Measurements from ENCODE around the gene MYBL2. TPM values are rescaled to one million over a fixed set of nuclear protein-coding genes. Genes with fewer than 3 reads are reported as not detected.

MYBL2 gene
- total and polyA plus RNA-seq, 2 donors (not counting 1 experiment from before 2014, with no cell fraction given): 2.7 to 35.8 TPM

DNA sequence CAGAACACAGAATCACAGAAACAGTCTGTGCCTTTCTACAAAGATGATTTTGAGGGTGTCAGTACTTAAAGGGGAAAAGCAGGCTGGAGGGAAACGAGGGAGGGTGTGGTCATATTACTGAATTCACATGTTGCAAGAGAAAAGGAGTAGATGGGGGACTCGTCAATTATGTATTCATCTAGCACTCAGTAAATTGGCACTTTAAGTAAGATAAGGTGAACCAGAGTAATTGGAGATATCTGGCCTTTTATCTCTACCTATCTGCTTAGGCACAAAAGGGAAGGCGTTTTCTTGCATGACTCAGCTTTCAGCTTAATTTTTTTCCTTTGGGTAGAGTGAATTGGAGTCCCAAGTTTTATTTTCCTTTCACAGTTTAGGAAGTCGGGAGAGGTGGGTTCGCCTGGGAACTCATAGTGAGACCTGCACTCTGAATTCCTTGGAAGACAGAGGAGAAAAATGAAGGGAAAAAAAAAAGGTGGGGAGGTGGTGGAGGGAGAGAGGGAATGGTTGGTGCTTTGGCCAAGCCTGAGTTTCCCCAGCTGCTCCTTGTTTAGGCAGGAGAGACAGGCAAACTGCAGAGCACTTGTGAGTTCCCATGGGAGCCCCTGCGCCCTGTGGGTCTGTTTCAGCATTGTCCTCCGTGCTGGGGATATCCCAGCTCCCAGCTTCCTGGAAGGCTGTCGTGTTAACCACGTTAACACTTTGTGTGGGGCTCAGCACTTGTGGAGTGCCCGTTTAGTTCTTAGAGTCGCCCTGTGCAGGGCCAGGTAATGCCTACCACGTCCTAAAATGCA, 79.6 kb downstream of the MYBL2 start:
- peaks cover 23 to 25% of the 10 kb centered on the region in 2 donors for H3K4me1 ChIP-seq (ENCODE audit: control insufficient read depth in 2 of 2, insufficient read depth in 2 of 2, low read length in 2 of 2)
- DNase-seq (no peak), ATAC-seq (ENCODE audit: low read depth) (no peak)
- H4K20me1 ChIP-seq (ENCODE audit: control insufficient read depth, insufficient read depth, low read length, poor library complexity, severe bottlenecking): no peaks in the 10 kb centered on the region
- Mint-ChIP-seq H3K4me1 (peaks cover 25% of the 10 kb centered on the region), H3K4me3 (no peak overlapping the region), H3K9me3 (ENCODE audit: insufficient read depth) (no peaks in the 10 kb centered on the region), H3K27ac (peak overlapping the region; percentile 64), H3K27me3 (no peaks in the 10 kb centered on the region)
- H3K9ac ChIP-seq (ENCODE audit: low read length): no peak overlapping the region
- POLR2A ChIA-PET: no interaction called here
- CTCF ChIA-PET: no interaction called here
- no peaks in the 10 kb centered on the region for H3K9me3 ChIP-seq (ENCODE audit: control extremely low read depth in 1 of 3, control insufficient read depth in 2 of 3, insufficient read depth in 1 of 3, low read length in 2 of 3)
- no peaks in the 10 kb centered on the region for H3K27me3 ChIP-seq (replicated peaks in 1 of 4; ENCODE audit: control extremely low read depth in 1 of 4, control insufficient read depth in 3 of 4, insufficient read depth in 4 of 4, low read length in 3 of 4)
- no peaks in the 10 kb centered on the region for H3K36me3 ChIP-seq (replicated peaks in 1 of 2; ENCODE audit: control extremely low read depth in 1 of 2, control insufficient read depth in 1 of 2, extremely low read depth in 1 of 2, insufficient read depth in 2 of 2, low read length in 1 of 2)
- no peak overlapping the region for H3K4me2 ChIP-seq (replicated peaks; ENCODE audit: low read depth, low read length, poor library complexity, severe bottlenecking)
- no peak overlapping the region for H3K27ac ChIP-seq (ENCODE audit: low read length in 2 of 2)
- no peak overlapping the region for H2AFZ ChIP-seq (ENCODE audit: insufficient read depth, low read depth, low read length, poor library complexity, severe bottlenecking)
- no peak overlapping the region for H3K4me3 ChIP-seq (ENCODE audit: control extremely low read depth in 1 of 5, extremely low read depth in 1 of 5, insufficient read depth in 1 of 5, low read depth in 2 of 5, low read length in 4 of 5)
- 69% methylated on average over 9 of the region's 12 CpGs for WGBS (ENCODE audit: insufficient coverage)
- TF ChIP-seq, protein P1, sequence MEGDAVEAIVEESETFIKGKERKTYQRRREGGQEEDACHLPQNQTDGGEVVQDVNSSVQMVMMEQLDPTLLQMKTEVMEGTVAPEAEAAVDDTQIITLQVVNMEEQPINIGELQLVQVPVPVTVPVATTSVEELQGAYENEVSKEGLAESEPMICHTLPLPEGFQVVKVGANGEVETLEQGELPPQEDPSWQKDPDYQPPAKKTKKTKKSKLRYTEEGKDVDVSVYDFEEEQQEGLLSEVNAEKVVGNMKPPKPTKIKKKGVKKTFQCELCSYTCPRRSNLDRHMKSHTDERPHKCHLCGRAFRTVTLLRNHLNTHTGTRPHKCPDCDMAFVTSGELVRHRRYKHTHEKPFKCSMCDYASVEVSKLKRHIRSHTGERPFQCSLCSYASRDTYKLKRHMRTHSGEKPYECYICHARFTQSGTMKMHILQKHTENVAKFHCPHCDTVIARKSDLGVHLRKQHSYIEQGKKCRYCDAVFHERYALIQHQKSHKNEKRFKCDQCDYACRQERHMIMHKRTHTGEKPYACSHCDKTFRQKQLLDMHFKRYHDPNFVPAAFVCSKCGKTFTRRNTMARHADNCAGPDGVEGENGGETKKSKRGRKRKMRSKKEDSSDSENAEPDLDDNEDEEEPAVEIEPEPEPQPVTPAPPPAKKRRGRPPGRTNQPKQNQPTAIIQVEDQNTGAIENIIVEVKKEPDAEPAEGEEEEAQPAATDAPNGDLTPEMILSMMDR (IDR thresholded peaks at IDR 0.05): no peak
- no peak for TF ChIP-seq EZH2 (IDR thresholded peaks at IDR 0.05; ENCODE audit: borderline replicate concordance, insufficient read depth, low read depth, low read length, poor library complexity, severe bottlenecking)
- intact Hi-C loops (cut with micrococcal nuclease): no loop called here
- no peaks in the 10 kb centered on the region for H3K79me2 ChIP-seq (ENCODE audit: control insufficient read depth, insufficient read depth, low read length)

DNA sequence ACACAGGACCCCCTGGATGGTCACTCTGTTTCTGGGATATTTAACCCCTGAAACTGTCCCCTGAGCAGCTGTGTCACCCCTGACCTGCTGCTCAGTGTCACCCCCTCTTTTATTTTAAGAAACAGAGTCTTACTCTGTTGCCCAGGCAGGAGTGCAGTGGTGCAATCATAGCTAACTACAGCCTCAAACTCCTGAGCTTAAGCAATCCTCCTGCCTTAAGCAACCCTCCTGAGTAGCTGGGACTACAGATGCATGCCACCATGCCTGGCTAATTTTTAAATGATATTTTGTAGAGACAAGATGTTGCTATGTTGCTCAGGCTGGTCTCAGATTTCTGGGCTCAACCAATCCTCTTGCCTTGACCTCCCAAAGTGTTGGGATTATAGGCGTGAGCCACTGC, 81.4 kb downstream of the MYBL2 start:
- no peaks in the 10 kb centered on the region for H3K27me3 Mint-ChIP-seq
- Histone ChIP-seq H3K9ac (ENCODE audit: low read length) (no peak overlapping the region), H3K9me3 (ENCODE audit: control extremely low read depth in 1 of 3, control insufficient read depth in 2 of 3, insufficient read depth in 1 of 3, low read length in 2 of 3) (no peaks in the 10 kb centered on the region), H3K36me3 (replicated peaks in 1 of 2; ENCODE audit: control extremely low read depth in 1 of 2, control insufficient read depth in 1 of 2, extremely low read depth in 1 of 2, insufficient read depth in 2 of 2, low read length in 1 of 2) (no peaks in the 10 kb centered on the region), H3K4me2 (replicated peaks; ENCODE audit: low read depth, low read length, poor library complexity, severe bottlenecking) (no peak overlapping the region), H3K27ac (ENCODE audit: low read length in 2 of 2) (no peak overlapping the region), H3K27me3 (replicated peaks in 1 of 4; ENCODE audit: control extremely low read depth in 1 of 4, control insufficient read depth in 3 of 4, insufficient read depth in 4 of 4, low read length in 3 of 4) (no peaks in the 10 kb centered on the region), H4K20me1 (ENCODE audit: control insufficient read depth, insufficient read depth, low read length, poor library complexity, severe bottlenecking) (no peaks in the 10 kb centered on the region), H3K79me2 (ENCODE audit: control insufficient read depth, insufficient read depth, low read length) (no peaks in the 10 kb centered on the region), H2AFZ (ENCODE audit: insufficient read depth, low read depth, low read length, poor library complexity, severe bottlenecking) (no peak overlapping the region), H3K4me3 (ENCODE audit: control extremely low read depth in 1 of 5, extremely low read depth in 1 of 5, insufficient read depth in 1 of 5, low read depth in 2 of 5, low read length in 4 of 5) (no peak overlapping the region), H3K4me1 (ENCODE audit: control insufficient read depth in 2 of 2, insufficient read depth in 2 of 2, low read length in 2 of 2) (peaks cover 35 to 40% of the 10 kb centered on the region in 2 donors)
- DNase-seq: no peak
- intact Hi-C loops (cut with micrococcal nuclease): no loop called here
- POLR2A ChIA-PET: no interaction called here
- no peaks in the 10 kb centered on the region for H3K9me3 Mint-ChIP-seq (ENCODE audit: insufficient read depth)
- no peak overlapping the region for H3K4me3 Mint-ChIP-seq
- WGBS (ENCODE audit: insufficient coverage): no CpG with 5 or more reads among the region's 1 CpG
- TF ChIP-seq, protein P1 (IDR thresholded peaks at IDR 0.05): no peak
- no peak for TF ChIP-seq EZH2 (IDR thresholded peaks at IDR 0.05; ENCODE audit: borderline replicate concordance, insufficient read depth, low read depth, low read length, poor library complexity, severe bottlenecking)
- no peak overlapping the region for H3K27ac Mint-ChIP-seq
- peaks cover 38% of the 10 kb centered on the region for H3K4me1 Mint-ChIP-seq
- no peak for ATAC-seq (ENCODE audit: low read depth)
- CTCF ChIA-PET: interaction anchor here (0.7 to 6.4 kb wide), 13 partner anchors 11 to 442 kb away, joined by 3 to 135 read pairs (median 3); partner anchors contain the start of gene GTSF1L

Data from B cell (primary cell).